GM12872 (cell line): Measurements from ENCODE around the gene POLA2.
A peak's percentile ranks its signal among the peaks of the same experiment; 100 is the strongest.

Experiments used
- CTCF ChIP-seq: IDR thresholded peaks from 3 replicates; pipeline ENCODE4 v1.5.1; 2011; ENCODE audit warnings: low read depth, mild to moderate bottlenecking, low read length, moderate library complexity; ENCODE audit not compliant: insufficient read depth

The POLA2 gene

DNA sequence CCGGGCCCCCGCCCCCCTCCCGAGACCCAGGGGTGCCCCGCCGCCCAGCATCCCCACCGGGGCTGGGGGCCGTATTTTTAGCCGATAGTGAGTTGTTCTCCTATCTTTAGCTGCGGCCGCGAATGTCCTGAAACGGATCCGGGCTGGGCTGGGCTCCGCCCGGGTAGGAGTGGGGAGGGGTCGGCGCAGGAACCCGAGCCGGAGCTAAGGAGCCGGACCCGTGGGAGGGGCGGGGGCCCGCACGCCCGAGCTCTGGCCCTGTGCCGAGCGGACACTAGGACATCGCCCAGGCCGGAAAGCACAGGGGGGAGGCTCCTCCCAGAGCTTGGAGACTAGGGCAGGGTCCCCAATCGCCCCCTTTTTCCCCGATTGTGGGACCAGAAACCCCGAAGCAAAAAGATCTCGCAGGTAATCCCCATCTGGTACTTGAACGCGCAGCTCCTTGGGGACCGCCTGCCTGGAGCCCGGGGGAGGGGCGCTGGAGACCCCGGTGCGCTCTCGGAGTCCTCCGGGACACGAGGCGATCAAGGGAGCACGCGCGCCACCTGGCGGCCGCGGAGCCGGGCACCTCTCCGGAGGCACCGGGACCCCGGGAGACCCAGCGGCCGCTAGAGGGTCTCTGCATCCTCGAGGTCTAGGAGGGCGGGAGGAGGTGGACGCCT lies 53.6 kb downstream of the POLA2 start:
- peak; percentile 96 for TF ChIP-seq CTCF

DNA sequence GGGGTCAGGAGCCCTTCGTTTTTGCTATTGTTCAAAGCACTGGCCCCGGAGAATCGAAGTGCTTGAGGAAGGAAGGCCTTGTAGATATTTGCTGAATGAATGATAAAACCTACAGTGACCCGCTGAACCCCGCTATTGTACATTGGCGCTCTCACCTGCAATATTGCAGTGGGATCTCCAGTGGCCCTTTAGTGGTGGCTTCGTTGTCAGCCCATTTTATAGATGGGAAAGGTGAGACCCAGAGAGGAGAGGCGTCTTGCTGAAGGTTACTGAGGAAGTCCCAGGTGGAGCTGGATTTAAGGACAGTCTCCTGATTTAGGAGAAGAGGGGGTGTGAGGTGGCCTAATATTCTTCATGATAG lies 54.1 kb downstream of the POLA2 start:
- TF ChIP-seq CTCF = no peak; the same call in 2 of the 3 replicates

DNA sequence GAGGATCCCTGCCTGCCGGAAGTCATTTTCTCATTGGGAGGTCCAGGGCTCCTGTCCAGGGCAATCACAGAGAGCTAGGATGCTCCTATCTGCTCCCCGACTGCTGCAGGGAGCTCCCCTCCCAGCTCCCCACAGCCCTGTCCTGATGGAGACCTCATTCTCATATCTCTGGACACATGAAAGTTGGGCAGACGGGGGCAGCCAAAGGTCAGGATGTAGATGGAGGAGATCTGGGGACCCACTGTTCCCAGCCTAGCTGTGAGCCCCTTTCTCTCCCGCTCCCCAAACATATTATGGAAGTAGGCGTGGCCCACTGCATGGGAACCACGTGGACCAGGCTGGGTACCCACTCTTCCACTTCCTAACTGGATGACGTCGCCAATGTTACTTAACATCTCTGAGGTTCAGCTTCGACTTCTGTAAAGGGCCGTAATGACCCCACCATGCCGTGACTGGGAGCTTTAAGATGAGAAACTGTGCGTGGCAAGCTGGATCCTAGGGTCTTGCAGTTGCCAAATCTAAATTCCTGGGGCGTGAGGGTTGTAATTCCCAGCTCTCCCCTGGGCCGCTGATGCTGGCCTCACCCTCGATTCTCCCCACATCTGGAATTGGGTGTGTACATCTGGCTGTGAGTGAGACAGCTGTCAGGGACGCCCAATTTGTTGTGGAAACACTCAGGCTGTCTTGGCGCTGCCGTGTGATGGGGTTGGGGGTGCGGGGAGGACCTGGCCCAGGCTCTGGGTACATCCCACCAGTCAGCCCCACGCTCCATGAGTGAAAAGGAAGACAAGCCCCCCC lies 54.7 kb downstream of the POLA2 start:
- no peak for TF ChIP-seq CTCF

GRCh38 chr11:65317025-65317786 lies 55.4 kb downstream of the POLA2 start:
- TF ChIP-seq CTCF = no peak

DNA sequence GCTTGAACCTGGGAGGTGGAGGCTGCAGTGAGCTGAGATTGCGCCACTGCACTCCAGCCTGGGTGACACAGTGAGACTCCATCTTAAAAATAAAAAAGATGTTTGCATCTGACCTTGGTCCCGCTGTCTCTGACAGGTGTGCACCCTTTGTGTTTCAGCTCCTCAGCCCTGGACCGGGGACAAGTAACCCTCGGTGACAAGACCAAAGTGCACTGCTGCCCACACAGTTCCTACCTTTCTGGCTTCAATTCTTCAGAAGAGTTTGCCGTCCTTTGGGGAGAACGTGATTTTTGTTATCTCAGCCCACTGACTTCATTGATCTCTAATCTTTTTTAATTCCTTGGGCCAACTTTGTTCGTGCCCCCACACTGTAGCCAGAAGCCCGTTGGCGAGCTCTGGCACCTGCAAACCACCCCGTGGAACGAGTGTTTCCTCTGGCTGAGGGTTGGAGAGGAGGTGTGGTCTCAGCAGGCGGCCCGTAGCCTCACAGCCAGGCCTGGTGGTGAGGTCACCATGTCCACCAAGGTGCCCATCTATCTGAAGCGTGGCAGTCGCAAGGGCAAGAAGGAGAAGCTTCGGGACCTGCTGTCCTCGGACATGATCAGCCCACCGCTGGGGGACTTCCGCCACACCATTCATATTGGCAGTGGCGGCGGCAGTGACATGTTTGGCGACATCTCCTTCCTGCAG lies 58.8 kb downstream of the POLA2 start:
- no peak for TF ChIP-seq CTCF

GRCh38 chr11:65321076-65321475 lies 59.3 kb downstream of the POLA2 start:
- no peak for TF ChIP-seq CTCF
